H1 (cell line): ENCODE measurements around the gene SLC19A1. TPM values are rescaled to one million over a fixed set of nuclear protein-coding genes. Genes with fewer than 3 reads are reported as not detected.

Source experiments
- ATF2 ChIP-seq: IDR thresholded peaks from 2 replicates; pipeline ENCODE4 v1.6.1; 2012; ENCODE audit warnings: low read length, inconsistent platforms
- BRCA1 ChIP-seq: IDR thresholded peaks from 2 replicates; pipeline ENCODE4 v1.6.1; 2012; ENCODE audit warnings: low read depth, low read length, improper control_type of control experiment
- HDAC6 ChIP-seq: IDR thresholded peaks from one replicate; pipeline ENCODE4 v1.7.1; 2012; ENCODE audit warnings: low read depth, mild to moderate bottlenecking, inconsistent platforms, low read length, moderate library complexity
- JUND ChIP-seq: IDR thresholded peaks from 2 replicates; pipeline ENCODE4 v1.6.1; 2011; ENCODE audit warnings: mild to moderate bottlenecking, improper control_type of control experiment, low read length
- RBBP5 ChIP-seq: IDR thresholded peaks from 2 replicates; pipeline ENCODE4 v1.7.1; 2012; ENCODE audit warnings: low read depth, mild to moderate bottlenecking, inconsistent platforms, low read length, moderate library complexity, borderline replicate concordance
- RNF2 ChIP-seq: fragments of 200-900, 300-1000 bp; sonication (generic); IDR thresholded peaks from 2 replicates; pipeline ENCODE4 v1.7.1; 2016; ENCODE audit warnings: borderline replicate concordance, low read depth, mild to moderate bottlenecking, antibody characterized with exemption, low read length; ENCODE audit not compliant: poor library complexity, severe bottlenecking; ENCODE audit errors: missing control alignments
- TAF7 ChIP-seq: optimal IDR thresholded peaks from 2 replicates; pipeline ENCODE3; 2011; ENCODE audit warnings: low read depth, mild to moderate bottlenecking, inconsistent platforms, low read length, moderate library complexity, borderline replicate concordance
- polyA plus RNA-seq, 7 experiments: library from polyadenylated mRNA; depleted of rRNA in 3 of 7; stranded (reverse) in 5 of 7; unstranded in 2 of 7; fragments of >200 nt in 5 of 7; fragments of 200-250 nt in 2 of 7; gene quantifications; 1 replicate in 5 of 7; 2 replicates in 1 of 7; 4 replicates in 1 of 7; pipeline versions ENCODE4 v1.2.1 to v1.2.3, GENCODE V29; 2011 to 2013; ENCODE audit warnings: missing spikeins in 2 of 7, mixed read lengths in 2 of 7
- total RNA-seq: library from RNA; stranded (reverse); fragmentation: NEBNext Ultra II Directional; extraction: Animal tissue kit (Norgen Biotek cat#: 25700); gene quantifications from 2 replicates; pipeline ENCODE4 v1.2.1, GENCODE V29; 2021
- TF ChIP-seq, protein P1 (sequence below): IDR thresholded peaks from 2 replicates; pipeline ENCODE4 v1.6.1; 2011; ENCODE audit warnings: low read depth, mild to moderate bottlenecking, low read length; ENCODE audit not compliant: insufficient read depth

SLC19A1 gene
- total and polyA plus RNA-seq, 2 of the 8 experiments (the other 6 are each of a cell fraction or from before 2014, with no cell fraction given) = 31.6 to 43.8 TPM

- TF ChIP-seq, protein P1, sequence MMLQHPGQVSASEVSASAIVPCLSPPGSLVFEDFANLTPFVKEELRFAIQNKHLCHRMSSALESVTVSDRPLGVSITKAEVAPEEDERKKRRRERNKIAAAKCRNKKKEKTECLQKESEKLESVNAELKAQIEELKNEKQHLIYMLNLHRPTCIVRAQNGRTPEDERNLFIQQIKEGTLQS = no peak
- TF ChIP-seq TAF7 (no peak), ATF2 (no peak), HDAC6 (no peak), RBBP5 (no peak), BRCA1 (no peak), JUND (no peak), RNF2 (no peak)
Observed at GRCh38 chr21:45546636-45547544, 4.7 kb upstream of the SLC19A1 start (continued).
